Activated naive CD4-positive, alpha-beta T cell treated with anti-CD3 and anti-CD28 coated beads, Interleukin-2, amount 50 U/mL, for 72 hours (primary cell): ENCODE data around the gene METTL27. TPM values are rescaled to one million over a fixed set of nuclear protein-coding genes. Genes with fewer than 3 reads are reported as not detected.
"Not testable (repeated sequence)": the region's sequence is repeated elsewhere in the genome, so short reads cannot be mapped to it uniquely, and the experiment has no call there.

Experiments
- ATAC-seq, 2 donors: fragments of 150-1000 bp; cut with Tn5 transposase; 2 replicates each; pipeline ENCODE4 v1.10.0; 2021; ENCODE audit warnings: mild to moderate bottlenecking in 2 of 2, moderate library complexity in 2 of 2
- DNase-seq, 2 donors: peaks; one replicate each; pipeline ENCODE4 v3.0.0; 2021 to 2022; ENCODE audit warnings: low spot score in 2 of 2
- H3K27ac Mint-ChIP-seq, 2 donors: one replicate each; pipeline ENCODE4 v1.8.0; 2022; ENCODE audit warnings: mild to moderate bottlenecking in 2 of 2, mixed read lengths in 2 of 2
- H3K36me3 Mint-ChIP-seq, 2 donors: one replicate each; pipeline ENCODE4 v1.8.0; 2022; ENCODE audit warnings: mixed read lengths in 2 of 2
- H3K9me3 Mint-ChIP-seq, 2 donors: one replicate each; pipeline ENCODE4 v1.8.0; 2022; ENCODE audit warnings: mixed read lengths in 2 of 2
- total RNA-seq, 2 donors: library from RNA; stranded (reverse); gene quantifications; one replicate each; pipeline ENCODE4 v1.2.3, GENCODE V29; 2022

METTL27 gene
- total RNA-seq, 2 donors from 2014 or later: 0.50 to 3.4 TPM

- no peak for ATAC-seq
Observed at GRCh38 chr7:73847941-73848723, 5.8 kb upstream of the METTL27 start.

GRCh38 chr7:73845701-73846195, 3.4 kb upstream of the METTL27 start:
- DNase-seq, ATAC-seq, H3K9me3 Mint-ChIP-seq, H3K36me3 Mint-ChIP-seq, H3K27ac Mint-ChIP-seq: not testable (repeated sequence)

More at GRCh38 chr7:73847941-73848723, 5.8 kb upstream of the METTL27 start:
- Mint-ChIP-seq H3K9me3 (no peaks in the 10 kb centered on the region), H3K36me3 (no peaks in the 10 kb centered on the region), H3K27ac (no peak overlapping the region)
- DNase-seq: no peak

GRCh38 chr7:73844848-73845460, 2.6 kb upstream of the METTL27 start:
- Mint-ChIP-seq H3K9me3 (no peaks in the 10 kb centered on the region), H3K36me3 (no peaks in the 10 kb centered on the region), H3K27ac (no peak overlapping the region)
- no peak for DNase-seq
- ATAC-seq: no peak

GRCh38 chr7:73844131-73844547, 1.8 kb upstream of the METTL27 start:
- ATAC-seq: no peak
- Mint-ChIP-seq H3K27ac (no peak overlapping the region), H3K9me3 (no peaks in the 10 kb centered on the region), H3K36me3 (no peaks in the 10 kb centered on the region)
- no peak for DNase-seq

- Mint-ChIP-seq H3K27ac (no peak overlapping the region), H3K36me3 (no peaks in the 10 kb centered on the region), H3K9me3 (no peaks in the 10 kb centered on the region)
- ATAC-seq: no peak
- no peak for DNase-seq
Observed at GRCh38 chr7:73841689-73842066, 638 bp downstream of the METTL27 start.

GRCh38 chr7:73840715-73841379, 1.5 kb downstream of the METTL27 start:
- Mint-ChIP-seq H3K27ac (no peak overlapping the region), H3K36me3 (no peaks in the 10 kb centered on the region), H3K9me3 (no peaks in the 10 kb centered on the region)
- ATAC-seq (no peak), DNase-seq (no peak)

- Mint-ChIP-seq H3K9me3 (no peaks in the 10 kb centered on the region), H3K27ac (no peak overlapping the region), H3K36me3 (no peaks in the 10 kb centered on the region)
- no peak for ATAC-seq
- DNase-seq: no peak
Observed at GRCh38 chr7:73839743-73840714, 2.3 kb downstream of the METTL27 start.

GRCh38 chr7:73839290-73839689, 3.0 kb downstream of the METTL27 start:
- Mint-ChIP-seq H3K27ac (peak overlapping the region in 1 of 2 donors; percentile 74), H3K9me3 (no peaks in the 10 kb centered on the region), H3K36me3 (no peaks in the 10 kb centered on the region)
- ATAC-seq: no peak
- DNase-seq: no peak

GRCh38 chr7:73838642-73839041, 3.7 kb downstream of the METTL27 start:
- no peak for DNase-seq
- no peaks in the 10 kb centered on the region for H3K36me3 Mint-ChIP-seq
- no peak for ATAC-seq
- H3K9me3 Mint-ChIP-seq: no peaks in the 10 kb centered on the region
- H3K27ac Mint-ChIP-seq: peak overlapping the region in 1 of 2 donors; percentile 41

- not testable (repeated sequence) for H3K27ac Mint-ChIP-seq, DNase-seq, H3K36me3 Mint-ChIP-seq, ATAC-seq, H3K9me3 Mint-ChIP-seq
Observed at GRCh38 chr7:73837167-73837566, 5.1 kb downstream of the METTL27 start.

- no peak for ATAC-seq
- H3K27ac Mint-ChIP-seq: no peak overlapping the region
- DNase-seq: no peak
- no peaks in the 10 kb centered on the region for H3K9me3 Mint-ChIP-seq
- H3K36me3 Mint-ChIP-seq: no peaks in the 10 kb centered on the region
Observed at GRCh38 chr7:73834626-73835191, 7.6 kb downstream of the METTL27 start.

GRCh38 chr7:73833251-73833919, 8.9 kb downstream of the METTL27 start:
- no peak for ATAC-seq
- Mint-ChIP-seq H3K9me3 (no peaks in the 10 kb centered on the region), H3K27ac (peak overlapping the region in 1 of 2 donors; percentile 67), H3K36me3 (no peaks in the 10 kb centered on the region)
- DNase-seq: no peak

- no peak for ATAC-seq
- no peaks in the 10 kb centered on the region for H3K36me3 Mint-ChIP-seq
- no peak for DNase-seq
- H3K9me3 Mint-ChIP-seq: no peaks in the 10 kb centered on the region
- H3K27ac Mint-ChIP-seq: no peak overlapping the region
Observed at GRCh38 chr7:73832806-73833205, 9.5 kb downstream of the METTL27 start.

- ATAC-seq: no peak
- DNase-seq: no peak
- no peaks in the 10 kb centered on the region for H3K9me3 Mint-ChIP-seq
- no peak overlapping the region for H3K27ac Mint-ChIP-seq
- H3K36me3 Mint-ChIP-seq: no peaks in the 10 kb centered on the region
Observed at GRCh38 chr7:73831834-73832651, 10.3 kb downstream of the METTL27 start.

- DNase-seq: no peak
- ATAC-seq: no peak
- Mint-ChIP-seq H3K9me3 (no peaks in the 10 kb centered on the region), H3K36me3 (no peaks in the 10 kb centered on the region), H3K27ac (no peak overlapping the region)
Observed at GRCh38 chr7:73831584-73831833, 10.8 kb downstream of the METTL27 start.
